Small intestine (tissue), 7 donors: ENCODE results near the gene FYCO1. TPM values are rescaled to one million over a fixed set of nuclear protein-coding genes. Genes with fewer than 3 reads are reported as not detected.

Experiments
- DNase-seq, 2 donors: peaks; one replicate each; pipeline versions ENCODE4 v3.0.0 to v3.0.0-alpha.2; 2013
- FAIRE-seq: peaks from 2 replicates; lab custom pipeline; 2012; peaks lifted over from hg19 to GRCh38; lab: Jason Lieb, UNC
- H3K27ac ChIP-seq, 3 donors: one replicate each; pipeline ENCODE4 v1.5.1; 2013; ENCODE audit warnings: low read length in 2 of 3, mild to moderate bottlenecking in 2 of 3, control low read depth in 1 of 3, inconsistent platforms in 1 of 3, low read depth in 1 of 3, moderate library complexity in 1 of 3
- H3K27me3 ChIP-seq, 3 donors: one replicate each; pipeline ENCODE4 v1.6.1; 2013; ENCODE audit warnings: low read length in 3 of 3, inconsistent platforms in 1 of 3; ENCODE audit not compliant: control insufficient read depth in 3 of 3, insufficient read depth in 3 of 3
- H3K36me3 ChIP-seq, 3 donors: one replicate each; pipeline ENCODE4 v1.6.1; 2013; ENCODE audit warnings: low read length in 3 of 3, inconsistent platforms in 1 of 3, low read depth in 1 of 3, mild to moderate bottlenecking in 1 of 3, moderate library complexity in 1 of 3; ENCODE audit not compliant: control insufficient read depth in 3 of 3, insufficient read depth in 2 of 3
- H3K4me1 ChIP-seq, 3 donors: one replicate each; pipeline ENCODE4 v1.6.1; 2013; ENCODE audit warnings: low read length in 2 of 3, inconsistent platforms in 1 of 3, low read depth in 1 of 3, mild to moderate bottlenecking in 1 of 3, moderate library complexity in 1 of 3; ENCODE audit not compliant: control insufficient read depth in 3 of 3, insufficient read depth in 2 of 3
- H3K4me3 ChIP-seq, 3 donors: one replicate each; pipeline ENCODE4 v1.5.1; 2013; ENCODE audit warnings: low read length in 3 of 3, control low read depth in 1 of 3, inconsistent platforms in 1 of 3, low read depth in 1 of 3, mild to moderate bottlenecking in 1 of 3, moderate library complexity in 1 of 3
- H3K9me3 ChIP-seq, 2 donors: one replicate each; pipeline ENCODE4 v1.6.1; 2013; ENCODE audit warnings: low read depth in 1 of 2, low read length in 1 of 2; ENCODE audit not compliant: control insufficient read depth in 2 of 2, insufficient read depth in 1 of 2
- WGBS, 3 donors: extraction: QIAGEN DNeasy Blood & Tissue Kit; methylation state at CpG; one replicate each; pipeline ENCODE4 v1.1.7; 2013; 5-methylcytosine and 5-hydroxymethylcytosine counted together
- polyA plus RNA-seq, 4 donors: library from polyadenylated mRNA; stranded (reverse) in 3 of 4; unstranded in 1 of 4; fragments of 200-250 nt in 3 of 4; fragments of 120-200 nt in 1 of 4; gene quantifications; one replicate each; pipeline versions ENCODE4 v1.2.1 to v1.2.3, GENCODE V29; 2013
- donor health status: healthy with polysubstance abuse.
- donor health status: control.
- donor health status: control.
- donor health status: Bipolar disorder and iron deficiency.
- donor health status: healthy.

FYCO1 gene
- polyA plus RNA-seq, 4 donors = 6.5 to 21.1 (median 9.0) TPM

- Histone ChIP-seq H3K4me3 (no peak overlapping the region), H3K36me3 (peaks cover 0 to 3% (median 0%) of the 10 kb centered on the region in 3 donors), H3K4me1 (peaks cover 0 to 3% (median 0%) of the 10 kb centered on the region in 3 donors), H3K27ac (peak overlapping the region in 1 of 3 donors; percentile 24), H3K9me3 (no peaks in the 10 kb centered on the region), H3K27me3 (no peaks in the 10 kb centered on the region)
- no peak for FAIRE-seq
- WGBS, 3 donors = 63 to 79% (median 65%) methylated on average over 13 of the region's 13 CpGs
- DNase-seq = peak in 1 of 2 donors; percentile 42
These were observed 87.6 kb downstream of the FYCO1 start for GRCh38 chr3:45907769-45908705.

DNA sequence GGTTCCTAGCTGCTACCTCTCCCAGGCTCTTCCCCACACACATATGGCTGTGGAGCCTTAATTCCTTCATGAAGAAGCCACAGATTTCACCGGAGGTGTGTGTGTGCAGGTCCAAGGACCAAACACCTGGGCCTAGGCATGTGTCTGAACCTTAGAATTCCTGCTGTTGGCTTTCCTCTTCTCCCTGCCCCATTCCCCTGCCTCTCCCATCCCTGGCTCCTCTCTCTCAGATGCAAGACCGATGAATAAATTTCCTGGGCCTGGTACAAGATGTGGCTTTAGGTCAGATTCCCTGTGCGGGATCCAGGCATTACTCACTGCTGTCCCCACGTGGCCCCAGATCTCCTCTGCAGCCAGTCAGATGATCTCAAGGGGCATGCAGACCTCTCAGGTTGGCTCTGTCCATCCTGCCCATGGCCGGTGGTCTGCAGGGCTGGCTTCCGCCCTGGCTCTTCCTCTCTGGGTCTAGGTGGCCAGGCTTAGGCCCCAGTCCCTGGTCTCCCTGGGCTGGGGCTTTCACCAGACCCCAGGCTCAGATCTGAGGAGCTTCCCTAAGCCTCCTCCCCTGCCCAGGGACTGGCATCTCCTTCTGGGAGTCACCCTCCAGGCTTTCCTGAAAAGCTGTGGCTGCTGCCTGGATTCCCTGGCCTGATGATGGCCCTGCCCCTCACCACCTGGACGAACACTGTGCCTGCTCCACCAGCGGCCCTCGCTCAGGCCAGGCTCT lies 88.8 kb downstream of the FYCO1 start:
- no peaks in the 10 kb centered on the region for H3K9me3 ChIP-seq
- peaks cover 0 to 3% (median 0%) of the 10 kb centered on the region in 3 donors for H3K36me3 ChIP-seq
- no peak overlapping the region for H3K4me3 ChIP-seq
- no peaks in the 10 kb centered on the region for H3K27me3 ChIP-seq
- no peak overlapping the region for H3K27ac ChIP-seq
- DNase-seq (peak in 1 of 2 donors; percentile 41), FAIRE-seq (no peak)
- 57 to 72% (median 70%) methylated on average over 9 of the region's 9 CpGs for WGBS, 3 donors
- peaks cover 0 to 3% (median 0%) of the 10 kb centered on the region in 3 donors for H3K4me1 ChIP-seq

GRCh38 chr3:45905755-45906154 lies 89.9 kb downstream of the FYCO1 start:
- H3K4me3 ChIP-seq = no peak overlapping the region
- no peak for DNase-seq
- H3K27ac ChIP-seq = no peak overlapping the region
- H3K27me3 ChIP-seq = no peaks in the 10 kb centered on the region
- 84 to 94% (median 91%) methylated on average over 3 of the region's 3 CpGs for WGBS, 3 donors
- H3K9me3 ChIP-seq = no peaks in the 10 kb centered on the region
- FAIRE-seq = no peak
- H3K4me1 ChIP-seq = peaks cover 0 to 1% (median 0%) of the 10 kb centered on the region in 3 donors
- peaks cover 0 to 3% (median 0%) of the 10 kb centered on the region in 3 donors for H3K36me3 ChIP-seq

DNA sequence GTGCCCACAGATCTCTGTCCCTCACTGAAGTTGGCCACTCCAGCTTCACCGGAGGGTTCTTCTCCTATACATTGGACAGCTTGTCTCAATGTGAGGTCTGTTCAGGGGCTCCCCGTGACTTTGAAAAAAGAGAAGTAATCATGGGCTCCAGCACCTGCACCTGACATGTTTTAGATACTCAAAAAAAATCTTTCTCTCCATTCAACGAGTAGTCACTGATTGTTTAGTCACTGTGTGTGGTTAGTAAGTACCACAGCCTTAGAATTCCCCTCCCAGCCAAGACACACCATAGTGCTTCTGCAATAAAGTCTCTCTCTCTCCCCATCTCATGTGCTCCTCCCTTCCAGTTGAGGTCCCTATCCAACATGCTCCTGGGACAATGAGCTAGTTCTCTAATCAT lies 90.7 kb downstream of the FYCO1 start:
- H3K27ac ChIP-seq = no peak overlapping the region

GRCh38 chr3:45896956-45897355 lies 98.7 kb downstream of the FYCO1 start:
- Histone ChIP-seq H3K4me3 (no peak overlapping the region), H3K4me1 (peaks cover 0 to 3% (median 0%) of the 10 kb centered on the region in 3 donors), H3K36me3 (no peaks in the 10 kb centered on the region), H3K9me3 (no peaks in the 10 kb centered on the region), H3K27me3 (no peaks in the 10 kb centered on the region), H3K27ac (no peak overlapping the region)
- DNase-seq = no peak
- WGBS, 3 donors = 55 to 82% (median 55%) methylated on average over 3 of the region's 3 CpGs
- FAIRE-seq = no peak

More for the DNA sequence above, 90.7 kb downstream of the FYCO1 start:
- no peak for DNase-seq
- H3K9me3 ChIP-seq = no peaks in the 10 kb centered on the region
- no peaks in the 10 kb centered on the region for H3K4me1 ChIP-seq
- no peak for FAIRE-seq
- no peaks in the 10 kb centered on the region for H3K27me3 ChIP-seq
- peaks cover 0 to 3% (median 0%) of the 10 kb centered on the region in 3 donors for H3K36me3 ChIP-seq
- 63 to 81% (median 73%) methylated on average over 3 of the region's 3 CpGs for WGBS, 3 donors
- H3K4me3 ChIP-seq = no peak overlapping the region

GRCh38 chr3:45895686-45896468 lies 99.7 kb downstream of the FYCO1 start:
- Histone ChIP-seq H3K9me3 (no peaks in the 10 kb centered on the region), H3K4me3 (no peak overlapping the region), H3K4me1 (peaks cover 0 to 3% (median 0%) of the 10 kb centered on the region in 3 donors), H3K27me3 (no peaks in the 10 kb centered on the region), H3K36me3 (no peaks in the 10 kb centered on the region), H3K27ac (no peak overlapping the region)
- DNase-seq (peak in 1 of 2 donors; percentile 40), FAIRE-seq (no peak)
- 71 to 88% (median 87%) methylated on average over 5 of the region's 5 CpGs for WGBS, 3 donors

GRCh38 chr3:45894015-45894414 lies 101.6 kb downstream of the FYCO1 start:
- WGBS, 3 donors = 64 to 82% (median 67%) methylated on average over 6 of the region's 6 CpGs
- Histone ChIP-seq H3K4me3 (no peak overlapping the region), H3K4me1 (peaks cover 0 to 3% (median 0%) of the 10 kb centered on the region in 3 donors), H3K27me3 (no peaks in the 10 kb centered on the region), H3K27ac (peak overlapping the region in 1 of 3 donors; percentile 15), H3K9me3 (no peaks in the 10 kb centered on the region), H3K36me3 (no peaks in the 10 kb centered on the region)
- FAIRE-seq = no peak
- no peak for DNase-seq
